ENCODE measurements around the gene SUSD1. TPM values are rescaled to one million over a fixed set of nuclear protein-coding genes. Genes with fewer than 3 reads are reported as not detected.

SUSD1 gene
- total and polyA plus RNA-seq, 2 donors (not counting 3 experiments of a cell fraction or from before 2014, with no cell fraction given) = 33.1 to 37.8 TPM

GRCh38 chr9:112115970-112116753 is 58.9 kb downstream of the SUSD1 start:
- no peak overlapping the region for H3K4me2 ChIP-seq (ENCODE audit: insufficient read depth, low read length)
- H3K79me2 ChIP-seq (ENCODE audit: control insufficient read depth, insufficient read depth, low read length) = no peaks in the 10 kb centered on the region
- TF ChIP-seq POLR2AphosphoS5 (IDR thresholded peaks at IDR 0.05; ENCODE audit: insufficient read depth, low read depth, low read length) (no peak), FOS (IDR thresholded peaks at IDR 0.05; ENCODE audit: borderline replicate concordance, insufficient read depth, low read length) (no peak), POLR2A (IDR thresholded peaks at IDR 0.05; ENCODE audit: low read depth, low read length) (no peak), JUN (IDR thresholded peaks at IDR 0.05; ENCODE audit: borderline replicate concordance, insufficient read depth, insufficient read length, low read depth) (no peak), EZH2 (IDR thresholded peaks at IDR 0.05; ENCODE audit: borderline replicate concordance, low read depth, low read length, severe bottlenecking) (no peak)
- H3K36me3 ChIP-seq (ENCODE audit: control insufficient read depth in 2 of 2, extremely low read depth in 1 of 2, insufficient read depth in 2 of 2, low read length in 2 of 2) = peaks cover 3 to 5% of the 10 kb centered on the region in 2 experiments
- no peaks in the 10 kb centered on the region for H3K9me1 ChIP-seq (replicated peaks; ENCODE audit: control insufficient read depth, extremely low read depth, insufficient read depth, low read length)
- no TSS peak for BruUV-seq (replicated peaks)
- H4K20me1 ChIP-seq (replicated peaks; ENCODE audit: control insufficient read depth, extremely low read depth, insufficient read depth, low read length) = no peaks in the 10 kb centered on the region
- H3K9ac ChIP-seq (replicated peaks; ENCODE audit: extremely low read depth, insufficient read depth, low read length) = no peak overlapping the region
- dilution Hi-C loops (cut with MboI; ENCODE audit: extremely low pct_ligation_motif_present, low sequenced_read_pairs) (no loop called here), intact Hi-C loops (cut with micrococcal nuclease) (loop anchor here (10.0 kb wide), 1 partner anchor 679 kb away; no protein-coding TSS in a partner anchor)
- FAIRE-seq = no peak
- peaks cover 13% of the 10 kb centered on the region for H3K4me1 ChIP-seq (ENCODE audit: control insufficient read depth, extremely low read depth, insufficient read depth, low read length)
- no peak overlapping the region for H2AFZ ChIP-seq (ENCODE audit: low read depth, low read length)
- no peak overlapping the region for H3K4me3 ChIP-seq (replicated peaks in 1 of 3; ENCODE audit: insufficient read depth in 1 of 3, low read depth in 1 of 3, low read length in 3 of 3)
- H3K27ac ChIP-seq (ENCODE audit: insufficient read depth, low read depth, low read length) = no peak overlapping the region
- ChIA-PET CTCF (interaction anchor here (1.7 kb wide), 1 partner anchor 18 kb away, joined by 7 read pairs; no protein-coding TSS in a partner anchor), POLR2A (no interaction called here)
- no peak for DNase-seq (ENCODE audit: low read depth, low spot score)
- no peaks in the 10 kb centered on the region for H3K9me3 ChIP-seq (replicated peaks; ENCODE audit: control insufficient read depth, insufficient read depth, low read length)
- H3K27me3 ChIP-seq (ENCODE audit: control insufficient read depth in 2 of 2, insufficient read depth in 2 of 2, low read length in 2 of 2) = no peaks in the 10 kb centered on the region

- no peak for FAIRE-seq
- intact Hi-C loops (cut with micrococcal nuclease) (loop anchor here (10.0 kb wide), 1 partner anchor 680 kb away; no protein-coding TSS in a partner anchor), dilution Hi-C loops (cut with MboI; ENCODE audit: extremely low pct_ligation_motif_present, low sequenced_read_pairs) (no loop called here)
- Histone ChIP-seq H3K79me2 (ENCODE audit: control insufficient read depth, insufficient read depth, low read length) (no peaks in the 10 kb centered on the region), H3K36me3 (ENCODE audit: control insufficient read depth in 2 of 2, extremely low read depth in 1 of 2, insufficient read depth in 2 of 2, low read length in 2 of 2) (peaks cover 4 to 5% of the 10 kb centered on the region in 2 experiments), H3K4me2 (ENCODE audit: insufficient read depth, low read length) (no peak overlapping the region), H3K4me1 (ENCODE audit: control insufficient read depth, extremely low read depth, insufficient read depth, low read length) (peaks cover 13% of the 10 kb centered on the region), H3K27me3 (ENCODE audit: control insufficient read depth in 2 of 2, insufficient read depth in 2 of 2, low read length in 2 of 2) (no peaks in the 10 kb centered on the region), H3K9me1 (replicated peaks; ENCODE audit: control insufficient read depth, extremely low read depth, insufficient read depth, low read length) (no peaks in the 10 kb centered on the region), H4K20me1 (replicated peaks; ENCODE audit: control insufficient read depth, extremely low read depth, insufficient read depth, low read length) (no peaks in the 10 kb centered on the region), H3K9me3 (replicated peaks; ENCODE audit: control insufficient read depth, insufficient read depth, low read length) (no peaks in the 10 kb centered on the region), H3K4me3 (replicated peaks in 1 of 3; ENCODE audit: insufficient read depth in 1 of 3, low read depth in 1 of 3, low read length in 3 of 3) (no peak overlapping the region), H3K9ac (replicated peaks; ENCODE audit: extremely low read depth, insufficient read depth, low read length) (no peak overlapping the region), H3K27ac (ENCODE audit: insufficient read depth, low read depth, low read length) (no peak overlapping the region), H2AFZ (ENCODE audit: low read depth, low read length) (no peak overlapping the region)
- CTCF ChIA-PET = interaction anchor here (0.8 to 1.7 kb wide), 2 partner anchors 17 to 245 kb away, joined by 4 to 7 read pairs; no protein-coding TSS in a partner anchor
- POLR2A ChIA-PET = interaction anchor here (0.6 kb wide), 1 partner anchor 27 kb away, joined by 4 read pairs; no protein-coding TSS in a partner anchor
- no peak for DNase-seq (ENCODE audit: low read depth, low spot score)
- TF ChIP-seq, protein P1, sequence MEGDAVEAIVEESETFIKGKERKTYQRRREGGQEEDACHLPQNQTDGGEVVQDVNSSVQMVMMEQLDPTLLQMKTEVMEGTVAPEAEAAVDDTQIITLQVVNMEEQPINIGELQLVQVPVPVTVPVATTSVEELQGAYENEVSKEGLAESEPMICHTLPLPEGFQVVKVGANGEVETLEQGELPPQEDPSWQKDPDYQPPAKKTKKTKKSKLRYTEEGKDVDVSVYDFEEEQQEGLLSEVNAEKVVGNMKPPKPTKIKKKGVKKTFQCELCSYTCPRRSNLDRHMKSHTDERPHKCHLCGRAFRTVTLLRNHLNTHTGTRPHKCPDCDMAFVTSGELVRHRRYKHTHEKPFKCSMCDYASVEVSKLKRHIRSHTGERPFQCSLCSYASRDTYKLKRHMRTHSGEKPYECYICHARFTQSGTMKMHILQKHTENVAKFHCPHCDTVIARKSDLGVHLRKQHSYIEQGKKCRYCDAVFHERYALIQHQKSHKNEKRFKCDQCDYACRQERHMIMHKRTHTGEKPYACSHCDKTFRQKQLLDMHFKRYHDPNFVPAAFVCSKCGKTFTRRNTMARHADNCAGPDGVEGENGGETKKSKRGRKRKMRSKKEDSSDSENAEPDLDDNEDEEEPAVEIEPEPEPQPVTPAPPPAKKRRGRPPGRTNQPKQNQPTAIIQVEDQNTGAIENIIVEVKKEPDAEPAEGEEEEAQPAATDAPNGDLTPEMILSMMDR (IDR thresholded peaks at IDR 0.05; ENCODE audit: extremely low read depth in 1 of 2, insufficient read depth in 1 of 2, low read depth in 1 of 2, low read length in 2 of 2) = no peak
- no peak for TF ChIP-seq MAX (IDR thresholded peaks at IDR 0.05; ENCODE audit: insufficient read depth, insufficient read length)
- TF ChIP-seq MYC (IDR thresholded peaks at IDR 0.05; ENCODE audit: low read depth, low read length) = no peak
- no peak for TF ChIP-seq POLR2AphosphoS5 (IDR thresholded peaks at IDR 0.05; ENCODE audit: insufficient read depth, low read depth, low read length)
- no peak for TF ChIP-seq FOS (IDR thresholded peaks at IDR 0.05; ENCODE audit: borderline replicate concordance, insufficient read depth, low read length)
- TF ChIP-seq JUN (IDR thresholded peaks at IDR 0.05; ENCODE audit: borderline replicate concordance, insufficient read depth, insufficient read length, low read depth) = no peak
- no peak for TF ChIP-seq EZH2 (IDR thresholded peaks at IDR 0.05; ENCODE audit: borderline replicate concordance, low read depth, low read length, severe bottlenecking)
- TF ChIP-seq GATA2 (IDR thresholded peaks at IDR 0.05; ENCODE audit: insufficient read depth, insufficient read length, low read depth, low read length) = no peak
- TF ChIP-seq POLR2A (IDR thresholded peaks at IDR 0.05; ENCODE audit: low read depth, low read length) = no peak
- no TSS peak for BruUV-seq (replicated peaks)
These were observed 60.0 kb downstream of the SUSD1 start for GRCh38 chr9:112115109-112115508.

Measured in endothelial cell of umbilical vein (primary cell).